Measurements from ENCODE around the gene SHF. TPM values are rescaled to one million over a fixed set of nuclear protein-coding genes. Genes with fewer than 3 reads are reported as not detected.

The SHF gene
- total RNA-seq, 1 donor from 2014 or later = 1.9 TPM

- DNase-seq (ENCODE audit: low read depth, low spot score) = no peak
Measured at GRCh38 chr15:45169608-45170480, 17.9 kb downstream of the SHF start.

- DNase-seq (ENCODE audit: low read depth, low spot score) = no peak
Measured at GRCh38 chr15:45168751-45169551, 18.8 kb downstream of the SHF start.

- no peak for DNase-seq (ENCODE audit: low read depth, low spot score)
Measured at GRCh38 chr15:45168286-45168685, 19.5 kb downstream of the SHF start.

- no peak for DNase-seq (ENCODE audit: low read depth, low spot score)
Measured at GRCh38 chr15:45167631-45168205, 20.0 kb downstream of the SHF start.

GRCh38 chr15:45166834-45167630 lies 20.7 kb downstream of the SHF start:
- DNase-seq (ENCODE audit: low read depth, low spot score) = peak; percentile 59

- DNase-seq (ENCODE audit: low read depth, low spot score) = no peak
Measured at GRCh38 chr15:45165536-45165935, 22.2 kb downstream of the SHF start.

GRCh38 chr15:45164914-45165313 lies 22.9 kb downstream of the SHF start:
- no peak for DNase-seq (ENCODE audit: low read depth, low spot score)

- no peak for DNase-seq (ENCODE audit: low read depth, low spot score)
Measured at GRCh38 chr15:45163508-45163856, 24.3 kb downstream of the SHF start.

- DNase-seq (ENCODE audit: low read depth, low spot score) = peak; percentile 54
Measured at GRCh38 chr15:45162771-45163507, 24.8 kb downstream of the SHF start.

- DNase-seq (ENCODE audit: low read depth, low spot score) = no peak
Measured at GRCh38 chr15:45161666-45162065, 26.1 kb downstream of the SHF start.

- no peak for DNase-seq (ENCODE audit: low read depth, low spot score)
Measured at GRCh38 chr15:45157974-45158373, 29.8 kb downstream of the SHF start.

GRCh38 chr15:45156744-45157455 lies 30.9 kb downstream of the SHF start:
- no peak for DNase-seq (ENCODE audit: low read depth, low spot score)

GRCh38 chr15:45155739-45156138 lies 32.0 kb downstream of the SHF start:
- DNase-seq (ENCODE audit: low read depth, low spot score) = no peak

GRCh38 chr15:45151998-45152828 lies 35.6 kb downstream of the SHF start:
- DNase-seq (ENCODE audit: low read depth, low spot score) = no peak

- DNase-seq (ENCODE audit: low read depth, low spot score) = no peak
Measured at GRCh38 chr15:45150997-45151396, 36.8 kb downstream of the SHF start.

- no peak for DNase-seq (ENCODE audit: low read depth, low spot score)
Measured at GRCh38 chr15:45150481-45150880, 37.3 kb downstream of the SHF start.

- DNase-seq (ENCODE audit: low read depth, low spot score) = no peak
Measured at GRCh38 chr15:45149060-45149459, 38.7 kb downstream of the SHF start.

GRCh38 chr15:45148076-45149059 lies 39.4 kb downstream of the SHF start:
- no peak for DNase-seq (ENCODE audit: low read depth, low spot score)

All from pulmonary artery endothelial cell (primary cell).